ENCODE data around the gene PI4K2A.

DNA sequence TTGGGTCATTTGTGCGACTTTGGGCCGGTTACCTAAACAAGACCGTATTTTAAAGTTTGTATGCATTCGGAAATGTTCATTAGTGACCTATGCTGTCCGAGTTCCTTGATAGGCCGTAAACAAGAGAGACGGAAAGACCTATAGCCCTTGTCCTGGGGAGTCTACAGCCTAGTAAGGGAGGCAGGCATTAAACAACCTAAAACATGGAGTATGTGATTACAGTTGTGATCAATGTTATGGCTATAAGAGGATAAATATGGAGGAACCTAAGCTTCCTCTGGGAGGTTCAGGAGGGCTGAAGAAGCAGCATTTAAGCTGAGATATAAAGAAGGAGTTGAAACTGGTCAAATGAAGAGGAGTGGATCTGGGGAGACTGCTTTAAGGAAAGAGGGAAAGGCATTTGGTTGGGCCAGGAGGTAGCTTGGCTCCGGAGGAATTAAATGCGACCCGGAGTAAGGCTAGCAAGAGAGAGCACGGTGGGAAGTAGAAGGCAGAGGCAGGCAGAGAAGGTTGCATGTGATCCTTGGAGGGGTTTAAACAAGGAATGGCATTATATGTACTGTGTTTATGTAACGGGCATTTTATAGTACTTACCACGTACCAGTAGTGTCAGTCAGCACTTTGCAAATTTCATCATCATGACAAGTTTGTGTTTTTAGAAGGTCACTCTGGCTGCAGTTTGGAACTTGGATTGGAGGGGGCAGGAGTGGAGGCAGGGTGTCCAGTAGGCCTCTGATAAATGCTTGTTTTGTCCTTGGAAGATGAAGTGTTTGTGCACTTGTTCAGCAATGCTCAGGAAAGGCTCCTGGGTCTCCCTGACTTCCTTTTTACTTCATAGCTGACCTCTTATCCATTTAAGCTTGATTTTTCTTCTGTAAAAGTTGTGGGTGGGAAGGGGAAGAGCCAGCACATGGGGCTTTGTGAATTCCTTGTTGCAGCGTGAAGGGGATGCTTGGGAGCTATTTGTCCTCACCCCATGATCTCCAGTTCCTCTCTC is 47.6 kb downstream of the PI4K2A start:
- TF ChIP-seq CTCF (conservative IDR thresholded peaks at IDR 0.05; ENCODE audit: low read depth, low read length) (no peak), FOS (IDR thresholded peaks at IDR 0.05; ENCODE audit: low read depth, low read length) (no peak), CEBPB (IDR thresholded peaks at IDR 0.05; ENCODE audit: low read depth, low read length) (peak; percentile 90), RAD21 (IDR thresholded peaks at IDR 0.05; ENCODE audit: low read length) (no peak)
